Keratinocyte (primary cell): ENCODE measurements around the gene MPV17L.
"Not testable (repeated sequence)": the region's sequence is repeated elsewhere in the genome, so short reads cannot be mapped to it uniquely, and the experiment has no call there.

Experiments used
- CTCF ChIP-seq, 3 experiments: IDR thresholded peaks in 1 of 3; conservative IDR thresholded peaks in 1 of 3; optimal IDR thresholded peaks in 1 of 3; 2 replicates in 2 of 3; 3 replicates in 1 of 3; pipeline versions ENCODE3 to v1.5.1; 2011; ENCODE audit warnings: low read length in 3 of 3, mild to moderate bottlenecking in 3 of 3, moderate library complexity in 2 of 3, control low read depth in 1 of 3, inconsistent platforms in 1 of 3; ENCODE audit not compliant: insufficient read depth in 2 of 3; ENCODE audit errors: extremely low read depth in 1 of 3
- EZH2 ChIP-seq: IDR thresholded peaks from one replicate; pipeline ENCODE4 v1.6.1; 2012; ENCODE audit warnings: inconsistent platforms, mild to moderate bottlenecking, low read length, moderate library complexity

- TF ChIP-seq CTCF (optimal IDR thresholded peaks at IDR 0.05 in 1 of 3, IDR thresholded peaks at IDR 0.05 in 1 of 3, conservative IDR thresholded peaks at IDR 0.05 in 1 of 3; ENCODE audit: extremely low read depth in 1 of 3, insufficient read depth in 2 of 3, low read length in 3 of 3); EZH2: not testable (repeated sequence)
These were observed 7.5 kb upstream of the MPV17L start for GRCh38 chr16:15388060-15388459.
